Spinal cord (tissue), 10 donors: ENCODE measurements around the gene SCGB1C2. TPM values are rescaled to one million over a fixed set of nuclear protein-coding genes. Genes with fewer than 3 reads are reported as not detected.
A peak's percentile ranks its signal among the peaks of the same experiment; 100 is the strongest.

Experiments used
- DNase-seq, 6 donors: peaks; one replicate each; pipeline versions ENCODE4 v3.0.0 to v3.0.0-alpha.2; 2013 to 2015; ENCODE audit warnings: low spot score in 6 of 6, low read depth in 4 of 6
- H3K27ac ChIP-seq: one replicate; pipeline ENCODE4 v1.5.1; 2013; ENCODE audit warnings: low read depth, low read length, control low read depth
- H3K27me3 ChIP-seq: one replicate; pipeline ENCODE4 v1.6.1; 2013; ENCODE audit warnings: low read length; ENCODE audit not compliant: control insufficient read depth, insufficient read depth
- H3K36me3 ChIP-seq: one replicate; pipeline ENCODE4 v1.6.1; 2013; ENCODE audit warnings: low read length; ENCODE audit not compliant: control insufficient read depth, insufficient read depth
- H3K4me1 ChIP-seq: one replicate; pipeline ENCODE4 v1.6.1; 2013; ENCODE audit warnings: low read length; ENCODE audit not compliant: control insufficient read depth, insufficient read depth
- H3K4me3 ChIP-seq: one replicate; pipeline ENCODE4 v1.5.1; 2013; ENCODE audit warnings: low read depth, low read length, control low read depth
- H3K9me3 ChIP-seq: one replicate; pipeline ENCODE4 v1.6.1; 2013; ENCODE audit warnings: low read length; ENCODE audit not compliant: control insufficient read depth, insufficient read depth
- WGBS: methylation state at CpG from one replicate; pipeline ENCODE4 v1.1.5; 2013; ENCODE audit warnings: missing lambda C conversion rate; ENCODE audit not compliant: insufficient coverage; 5-methylcytosine and 5-hydroxymethylcytosine counted together
- polyA plus RNA-seq, 2 donors: library from polyadenylated mRNA; unstranded; fragments of 120-200 nt; gene quantifications; one replicate each; pipeline ENCODE4 v1.2.1, GENCODE V29; 2013; ENCODE audit not compliant: insufficient read length in 2 of 2
- total RNA-seq, 2 donors: library from RNA; depleted of rRNA in 1 of 2; stranded (reverse); fragments of 120-200 nt in 1 of 2; fragments of >200 nt in 1 of 2; gene quantifications; one replicate each; pipeline versions ENCODE4 v1.2.3 to v1.2.4, GENCODE V29; 2013 to 2014
- donor health status: healthy.

The SCGB1C2 gene
- total and polyA plus RNA-seq, 4 donors: not detected

- no peak overlapping the region for H3K27ac ChIP-seq
- 87% methylated on average over 19 of the region's 19 CpGs for WGBS
- H3K27me3 ChIP-seq: no peaks in the 10 kb centered on the region
- peaks cover 73% of the 10 kb centered on the region for H3K36me3 ChIP-seq
- H3K9me3 ChIP-seq: no peaks in the 10 kb centered on the region
- no peak for DNase-seq
- no peaks in the 10 kb centered on the region for H3K4me1 ChIP-seq
- no peak overlapping the region for H3K4me3 ChIP-seq
Measured at GRCh38 chr17:156946-157345, 19.6 kb downstream of the SCGB1C2 start.

GRCh38 chr17:157901-158300 is 20.5 kb downstream of the SCGB1C2 start:
- DNase-seq: no peak
- Histone ChIP-seq H3K9me3 (no peaks in the 10 kb centered on the region), H3K4me3 (no peak overlapping the region), H3K4me1 (no peaks in the 10 kb centered on the region), H3K36me3 (peaks cover 71% of the 10 kb centered on the region), H3K27me3 (no peaks in the 10 kb centered on the region), H3K27ac (no peak overlapping the region)
- 95% methylated on average over 4 of the region's 4 CpGs for WGBS

GRCh38 chr17:158379-158778 is 21.0 kb downstream of the SCGB1C2 start:
- Histone ChIP-seq H3K36me3 (peaks cover 71% of the 10 kb centered on the region), H3K27me3 (no peaks in the 10 kb centered on the region), H3K4me1 (no peaks in the 10 kb centered on the region), H3K9me3 (no peaks in the 10 kb centered on the region), H3K4me3 (no peak overlapping the region), H3K27ac (no peak overlapping the region)
- no peak for DNase-seq
- WGBS: 80% methylated on average over 2 of the region's 7 CpGs

- no peak for DNase-seq
- Histone ChIP-seq H3K36me3 (peaks cover 81% of the 10 kb centered on the region), H3K9me3 (no peaks in the 10 kb centered on the region), H3K4me1 (peaks cover 7% of the 10 kb centered on the region), H3K4me3 (no peak overlapping the region), H3K27me3 (no peaks in the 10 kb centered on the region), H3K27ac (no peak overlapping the region)
- WGBS: 98% methylated on average over 11 of the region's 15 CpGs
Measured at GRCh38 chr17:159609-160008, 22.2 kb downstream of the SCGB1C2 start.

- H3K36me3 ChIP-seq: peaks cover 81% of the 10 kb centered on the region
- WGBS: 89% methylated on average over 13 of the region's 13 CpGs
- no peak for DNase-seq
- no peaks in the 10 kb centered on the region for H3K9me3 ChIP-seq
- no peaks in the 10 kb centered on the region for H3K27me3 ChIP-seq
- no peak overlapping the region for H3K27ac ChIP-seq
- H3K4me1 ChIP-seq: peaks cover 12% of the 10 kb centered on the region
- no peak overlapping the region for H3K4me3 ChIP-seq
Measured at GRCh38 chr17:160336-160735, 23.0 kb downstream of the SCGB1C2 start.

- no peak overlapping the region for H3K27ac ChIP-seq
- H3K27me3 ChIP-seq: no peaks in the 10 kb centered on the region
- no peak overlapping the region for H3K4me3 ChIP-seq
- DNase-seq: no peak
- WGBS: 88% methylated on average over 10 of the region's 10 CpGs
- H3K36me3 ChIP-seq: peaks cover 79% of the 10 kb centered on the region
- peaks cover 12% of the 10 kb centered on the region for H3K4me1 ChIP-seq
- no peaks in the 10 kb centered on the region for H3K9me3 ChIP-seq
Measured at GRCh38 chr17:161481-161880, 24.1 kb downstream of the SCGB1C2 start.

- Histone ChIP-seq H3K36me3 (peaks cover 69% of the 10 kb centered on the region), H3K27ac (no peak overlapping the region), H3K9me3 (no peaks in the 10 kb centered on the region), H3K27me3 (no peaks in the 10 kb centered on the region), H3K4me1 (peaks cover 12% of the 10 kb centered on the region), H3K4me3 (no peak overlapping the region)
- no peak for DNase-seq
- WGBS: 86% methylated on average over 11 of the region's 11 CpGs
Measured at GRCh38 chr17:162689-163088, 25.3 kb downstream of the SCGB1C2 start.

- Histone ChIP-seq H3K27ac (no peak overlapping the region), H3K9me3 (no peaks in the 10 kb centered on the region), H3K27me3 (no peaks in the 10 kb centered on the region), H3K36me3 (peaks cover 60% of the 10 kb centered on the region), H3K4me3 (no peak overlapping the region), H3K4me1 (peaks cover 12% of the 10 kb centered on the region)
- 88% methylated on average over 11 of the region's 11 CpGs for WGBS
- no peak for DNase-seq
Measured at GRCh38 chr17:163514-164098, 26.2 kb downstream of the SCGB1C2 start.

GRCh38 chr17:164303-165235 is 27.2 kb downstream of the SCGB1C2 start:
- Histone ChIP-seq H3K36me3 (peaks cover 60% of the 10 kb centered on the region), H3K27me3 (no peaks in the 10 kb centered on the region), H3K4me1 (peaks cover 12% of the 10 kb centered on the region), H3K4me3 (no peak overlapping the region), H3K9me3 (no peaks in the 10 kb centered on the region), H3K27ac (no peak overlapping the region)
- 40% methylated on average over 11 of the region's 16 CpGs for WGBS
- DNase-seq: peak in 5 of 6 donors; percentile 66 to 95 (median 71)

GRCh38 chr17:165939-166338 is 28.6 kb downstream of the SCGB1C2 start:
- H3K27ac ChIP-seq: no peak overlapping the region
- 92% methylated on average over 14 of the region's 14 CpGs for WGBS

More at GRCh38 chr17:165939-166338, 28.6 kb downstream of the SCGB1C2 start:
- Histone ChIP-seq H3K4me3 (no peak overlapping the region), H3K9me3 (no peaks in the 10 kb centered on the region), H3K36me3 (peaks cover 55% of the 10 kb centered on the region), H3K27me3 (no peaks in the 10 kb centered on the region), H3K4me1 (peaks cover 12% of the 10 kb centered on the region)
- DNase-seq: no peak
